ENCODE data around the gene HNRNPA3. TPM values are rescaled to one million over a fixed set of nuclear protein-coding genes. Genes with fewer than 3 reads are reported as not detected.

Gene HNRNPA3
- total and polyA plus RNA-seq, 2 experiments from 2014 or later = 151 to 290 TPM

DNA sequence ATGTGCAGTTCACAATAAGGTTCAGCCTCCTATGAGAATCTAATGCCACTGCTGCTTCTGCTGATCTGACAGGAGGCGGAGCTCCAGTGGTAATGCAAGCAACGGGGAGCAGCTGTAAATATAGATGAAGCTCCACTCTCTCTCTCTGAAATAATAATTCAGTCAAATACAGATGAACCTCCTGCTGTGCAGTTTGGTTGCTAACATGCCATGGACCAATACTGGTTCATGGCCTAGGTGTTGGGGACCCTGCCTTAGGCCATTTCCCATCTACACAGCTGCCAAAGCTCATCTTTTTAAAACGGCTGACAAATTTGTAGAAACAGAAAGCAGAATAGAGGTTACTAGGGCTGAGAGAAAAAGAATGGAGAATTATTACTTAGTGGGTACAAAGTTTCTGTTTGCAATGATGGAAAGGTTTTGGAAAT lies 10.7 kb upstream of the HNRNPA3 start (continued):
- TF ChIP-seq, protein P1, sequence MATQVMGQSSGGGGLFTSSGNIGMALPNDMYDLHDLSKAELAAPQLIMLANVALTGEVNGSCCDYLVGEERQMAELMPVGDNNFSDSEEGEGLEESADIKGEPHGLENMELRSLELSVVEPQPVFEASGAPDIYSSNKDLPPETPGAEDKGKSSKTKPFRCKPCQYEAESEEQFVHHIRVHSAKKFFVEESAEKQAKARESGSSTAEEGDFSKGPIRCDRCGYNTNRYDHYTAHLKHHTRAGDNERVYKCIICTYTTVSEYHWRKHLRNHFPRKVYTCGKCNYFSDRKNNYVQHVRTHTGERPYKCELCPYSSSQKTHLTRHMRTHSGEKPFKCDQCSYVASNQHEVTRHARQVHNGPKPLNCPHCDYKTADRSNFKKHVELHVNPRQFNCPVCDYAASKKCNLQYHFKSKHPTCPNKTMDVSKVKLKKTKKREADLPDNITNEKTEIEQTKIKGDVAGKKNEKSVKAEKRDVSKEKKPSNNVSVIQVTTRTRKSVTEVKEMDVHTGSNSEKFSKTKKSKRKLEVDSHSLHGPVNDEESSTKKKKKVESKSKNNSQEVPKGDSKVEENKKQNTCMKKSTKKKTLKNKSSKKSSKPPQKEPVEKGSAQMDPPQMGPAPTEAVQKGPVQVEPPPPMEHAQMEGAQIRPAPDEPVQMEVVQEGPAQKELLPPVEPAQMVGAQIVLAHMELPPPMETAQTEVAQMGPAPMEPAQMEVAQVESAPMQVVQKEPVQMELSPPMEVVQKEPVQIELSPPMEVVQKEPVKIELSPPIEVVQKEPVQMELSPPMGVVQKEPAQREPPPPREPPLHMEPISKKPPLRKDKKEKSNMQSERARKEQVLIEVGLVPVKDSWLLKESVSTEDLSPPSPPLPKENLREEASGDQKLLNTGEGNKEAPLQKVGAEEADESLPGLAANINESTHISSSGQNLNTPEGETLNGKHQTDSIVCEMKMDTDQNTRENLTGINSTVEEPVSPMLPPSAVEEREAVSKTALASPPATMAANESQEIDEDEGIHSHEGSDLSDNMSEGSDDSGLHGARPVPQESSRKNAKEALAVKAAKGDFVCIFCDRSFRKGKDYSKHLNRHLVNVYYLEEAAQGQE (IDR thresholded peaks at IDR 0.05; ENCODE audit: unreplicated experiment) = no peak
- TF ChIP-seq CTCF (conservative IDR thresholded peaks at IDR 0.05; ENCODE audit: low read depth in 2 of 2) = no peak
- TF ChIP-seq EZH2 (IDR thresholded peaks at IDR 0.05; ENCODE audit: low read depth, unreplicated experiment) = no peak
- no peak for TF ChIP-seq JUNB (IDR thresholded peaks at IDR 0.05; ENCODE audit: unreplicated experiment)
- TF ChIP-seq EZH2phosphoT487 (IDR thresholded peaks at IDR 0.05; ENCODE audit: unreplicated experiment) = no peak
- TF ChIP-seq ZNF114 (CRISPR knock-in tag; IDR thresholded peaks at IDR 0.05) = no peak

- Histone ChIP-seq H3K4me3 (no peak overlapping the region), H4K20me1 (replicated peaks; ENCODE audit: insufficient read depth) (no peaks in the 10 kb centered on the region)
- H3K36me3 Mint-ChIP-seq (ENCODE audit: low read depth) = no peaks in the 10 kb centered on the region
Measured at GRCh38 chr2:177204417-177204816, 8.2 kb upstream of the HNRNPA3 start.

More at GRCh38 chr2:177204417-177204816, 8.2 kb upstream of the HNRNPA3 start:
- peak; percentile 69 for DNase-seq (ENCODE audit: low spot score)
- Mint-ChIP-seq H3K27me3 (ENCODE audit: insufficient read depth, low read depth, poor library complexity) (peaks cover 2% of the 10 kb centered on the region), H3K27ac (no peak overlapping the region), H3K4me1 (peaks cover 28% of the 10 kb centered on the region), H3K4me3 (no peak overlapping the region; the same call in 2 of the 3 replicates), H3K9me3 (no peaks in the 10 kb centered on the region)
- Histone ChIP-seq H3K36me3 (ENCODE audit: insufficient read depth) (no peaks in the 10 kb centered on the region), H2AFZ (no peak overlapping the region), H3K79me2 (replicated peaks; ENCODE audit: insufficient read depth) (no peaks in the 10 kb centered on the region), H3F3A (replicated peaks; ENCODE audit: low read depth) (0 out of 2 replicates have a peak, but pooled peaks cover 3% of the 10 kb centered on the region), H3K4me1 (ENCODE audit: insufficient read depth) (peaks cover 18% of the 10 kb centered on the region), H3K27ac (ENCODE audit: low read depth) (no peak overlapping the region), H3K4me2 (peak overlapping the region; percentile 56), H3K27me3 (ENCODE audit: insufficient read depth) (peaks cover 16% of the 10 kb centered on the region; the same call in 1 of the 2 replicates), H3K9me2 (ENCODE audit: insufficient read depth) (no peaks in the 10 kb centered on the region)
- TF ChIP-seq, protein P2, sequence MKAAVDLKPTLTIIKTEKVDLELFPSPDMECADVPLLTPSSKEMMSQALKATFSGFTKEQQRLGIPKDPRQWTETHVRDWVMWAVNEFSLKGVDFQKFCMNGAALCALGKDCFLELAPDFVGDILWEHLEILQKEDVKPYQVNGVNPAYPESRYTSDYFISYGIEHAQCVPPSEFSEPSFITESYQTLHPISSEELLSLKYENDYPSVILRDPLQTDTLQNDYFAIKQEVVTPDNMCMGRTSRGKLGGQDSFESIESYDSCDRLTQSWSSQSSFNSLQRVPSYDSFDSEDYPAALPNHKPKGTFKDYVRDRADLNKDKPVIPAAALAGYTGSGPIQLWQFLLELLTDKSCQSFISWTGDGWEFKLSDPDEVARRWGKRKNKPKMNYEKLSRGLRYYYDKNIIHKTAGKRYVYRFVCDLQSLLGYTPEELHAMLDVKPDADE (IDR thresholded peaks at IDR 0.05) = no peak
- TF ChIP-seq EZH2 (IDR thresholded peaks at IDR 0.05; ENCODE audit: low read depth, unreplicated experiment) = no peak
- no peak for TF ChIP-seq ZNF331 (CRISPR knock-in tag; IDR thresholded peaks at IDR 0.05; ENCODE audit: low read depth)
- no peak for TF ChIP-seq POLR2AphosphoS5 (IDR thresholded peaks at IDR 0.05; ENCODE audit: low read depth)
- TF ChIP-seq CREB1 (CRISPR knock-in tag; IDR thresholded peaks at IDR 0.05; ENCODE audit: low read depth) = no peak
- TF ChIP-seq CTCF (conservative IDR thresholded peaks at IDR 0.05; ENCODE audit: low read depth in 2 of 2) = no peak
- TF ChIP-seq NANOG (IDR thresholded peaks at IDR 0.05; ENCODE audit: borderline replicate concordance) = peak; percentile 56; the same call in 1 of the 2 replicates
- peak; percentile 90 for ATAC-seq
